Mesodermal cell (in vitro differentiated cells): ENCODE data around the gene SNAI1.

ENCODE experiments used
- H3K27ac ChIP-seq: 2 replicates; pipeline ENCODE4 v1.7.0; 2013; ENCODE audit warnings: mild to moderate bottlenecking, low read depth, low read length, moderate library complexity; ENCODE audit not compliant: severe bottlenecking
- H3K36me3 ChIP-seq: 2 replicates; pipeline ENCODE4 v1.7.1; 2013; ENCODE audit warnings: mild to moderate bottlenecking, low read length, moderate library complexity; ENCODE audit not compliant: control insufficient read depth, insufficient read depth
- H3K4me1 ChIP-seq: one replicate; pipeline ENCODE4 v1.7.1; 2013; ENCODE audit warnings: mild to moderate bottlenecking, low read length; ENCODE audit not compliant: insufficient read depth, control insufficient read depth, poor library complexity, severe bottlenecking
- H3K4me3 ChIP-seq: 2 replicates; pipeline ENCODE4 v1.7.0; 2013; ENCODE audit warnings: low read length, control low read depth, mild to moderate bottlenecking; ENCODE audit not compliant: insufficient read depth, poor library complexity, severe bottlenecking; ENCODE audit errors: extremely low read depth
- H3K9me3 ChIP-seq: 2 replicates; pipeline ENCODE4 v1.7.1; 2013; ENCODE audit warnings: mild to moderate bottlenecking, low read length, moderate library complexity; ENCODE audit not compliant: control insufficient read depth
- WGBS, 2 experiments: methylation state at CpG; one replicate each; pipeline ENCODE4 v1.1.5; 2013; ENCODE audit warnings: missing lambda C conversion rate in 2 of 2; ENCODE audit not compliant: insufficient coverage in 2 of 2; 5-methylcytosine and 5-hydroxymethylcytosine counted together

SNAI1 gene

DNA sequence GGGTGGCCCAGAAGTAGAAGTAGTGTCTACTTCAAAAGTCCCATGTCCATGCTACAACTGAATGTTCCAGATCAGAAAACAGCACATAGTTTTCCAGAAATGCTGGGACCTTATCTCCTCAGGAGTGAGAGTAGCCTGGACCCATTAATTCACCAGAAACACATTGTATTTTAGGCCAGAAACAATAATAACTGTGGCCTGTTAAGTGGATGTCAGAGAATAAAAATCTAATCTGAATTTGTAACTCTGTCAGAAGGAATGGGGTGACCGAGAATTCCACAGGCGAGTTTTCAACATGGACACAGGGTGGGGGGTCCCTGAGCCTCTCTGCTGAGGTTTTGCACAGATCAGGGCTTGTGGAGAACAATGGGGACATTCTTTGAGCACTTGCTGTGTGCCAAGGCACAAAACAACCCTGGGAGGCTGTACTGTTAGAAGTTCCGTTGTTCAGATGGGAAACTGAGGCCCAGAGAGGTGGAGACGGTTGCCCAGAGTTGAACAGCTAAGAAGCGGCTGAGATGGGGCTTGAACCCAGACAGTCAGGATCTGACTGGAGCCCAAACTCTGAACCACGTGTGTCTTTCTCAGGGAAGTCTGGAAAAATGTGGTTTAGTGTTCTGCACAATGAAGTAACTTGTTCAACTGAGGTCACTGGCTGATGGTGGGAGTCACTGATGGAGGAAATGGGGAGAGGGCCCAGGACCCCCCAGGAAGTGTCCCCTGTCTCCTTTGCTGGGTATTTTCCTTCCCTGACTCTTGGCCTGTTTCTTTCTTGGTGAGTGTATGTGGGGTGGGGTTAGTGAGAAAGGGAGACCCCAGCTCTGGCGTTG lies 44.2 kb downstream of the SNAI1 start:
- Histone ChIP-seq H3K36me3 (no peaks in the 10 kb centered on the region), H3K4me1 (peaks cover 32% of the 10 kb centered on the region), H3K9me3 (no peaks in the 10 kb centered on the region), H3K27ac (no peak overlapping the region), H3K4me3 (no peak overlapping the region)
- WGBS, 2 experiments: 94 to 98% methylated on average over 5 to 7 of the region's 7 CpGs

DNA sequence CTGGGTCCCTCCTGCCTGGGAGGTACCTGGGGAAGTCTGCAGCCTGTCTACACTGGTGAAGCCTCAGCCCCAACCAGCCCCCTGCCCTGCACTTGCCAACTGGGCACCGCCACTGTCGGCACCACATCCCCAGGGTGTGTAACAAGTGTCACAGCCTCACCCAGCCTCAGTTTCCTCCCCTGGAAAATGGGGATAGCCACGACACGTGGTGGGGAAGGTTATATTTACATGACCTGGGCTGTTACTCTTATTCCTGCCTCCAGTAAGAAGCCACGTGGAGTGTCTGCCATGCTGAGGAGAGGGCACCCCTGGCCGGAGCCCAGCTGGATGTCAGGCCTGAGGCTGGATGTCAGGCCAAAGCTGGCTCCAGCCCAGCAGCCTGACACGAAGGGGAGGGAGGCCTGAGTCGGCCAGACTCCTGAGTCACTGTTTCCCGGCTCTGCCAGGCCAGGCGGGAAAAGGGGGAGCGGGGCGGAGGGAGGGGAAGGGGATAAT lies 44.9 kb downstream of the SNAI1 start:
- H3K4me3 ChIP-seq: no peak overlapping the region
- peaks cover 32% of the 10 kb centered on the region for H3K4me1 ChIP-seq
- 73 to 78% methylated on average over 10 of the region's 12 CpGs for WGBS, 2 experiments
- no peaks in the 10 kb centered on the region for H3K36me3 ChIP-seq
- no peaks in the 10 kb centered on the region for H3K9me3 ChIP-seq
- H3K27ac ChIP-seq: peak overlapping the region; percentile 3

DNA sequence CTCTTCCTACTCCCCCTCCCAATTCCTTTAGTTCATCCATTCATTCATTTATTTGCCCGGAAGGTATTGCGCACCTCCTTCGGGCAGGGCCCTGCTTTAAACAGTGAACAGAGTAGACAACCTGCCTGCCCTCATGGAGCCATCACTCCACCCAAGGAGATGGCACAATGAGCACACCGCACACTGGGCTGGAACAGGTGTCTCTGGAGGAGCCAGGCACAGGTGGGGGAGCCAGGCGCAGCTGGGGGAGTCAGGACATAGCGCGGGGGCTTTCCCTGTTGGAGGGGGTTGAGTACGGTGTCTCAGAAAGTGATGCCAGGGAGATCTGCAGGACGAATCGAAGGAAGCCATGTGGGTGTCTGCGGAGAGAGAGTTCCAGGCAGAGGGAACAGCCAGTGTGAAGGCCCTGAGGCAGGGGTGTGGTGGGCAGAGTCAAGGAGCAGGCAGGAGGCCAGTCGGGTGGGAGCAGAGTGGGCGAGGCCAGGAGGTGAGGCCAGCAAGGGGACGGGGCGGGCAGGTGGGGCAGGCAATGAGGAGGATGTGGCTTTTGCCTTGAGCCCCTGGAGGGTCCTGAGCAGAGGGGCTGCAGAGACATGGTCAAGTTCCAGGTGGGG lies 46.4 kb downstream of the SNAI1 start:
- Histone ChIP-seq H3K9me3 (no peaks in the 10 kb centered on the region), H3K36me3 (no peaks in the 10 kb centered on the region), H3K4me3 (no peak overlapping the region), H3K4me1 (peaks cover 43% of the 10 kb centered on the region), H3K27ac (peak overlapping the region; percentile 75)
- 92 to 94% methylated on average over 14 of the region's 15 CpGs for WGBS, 2 experiments

DNA sequence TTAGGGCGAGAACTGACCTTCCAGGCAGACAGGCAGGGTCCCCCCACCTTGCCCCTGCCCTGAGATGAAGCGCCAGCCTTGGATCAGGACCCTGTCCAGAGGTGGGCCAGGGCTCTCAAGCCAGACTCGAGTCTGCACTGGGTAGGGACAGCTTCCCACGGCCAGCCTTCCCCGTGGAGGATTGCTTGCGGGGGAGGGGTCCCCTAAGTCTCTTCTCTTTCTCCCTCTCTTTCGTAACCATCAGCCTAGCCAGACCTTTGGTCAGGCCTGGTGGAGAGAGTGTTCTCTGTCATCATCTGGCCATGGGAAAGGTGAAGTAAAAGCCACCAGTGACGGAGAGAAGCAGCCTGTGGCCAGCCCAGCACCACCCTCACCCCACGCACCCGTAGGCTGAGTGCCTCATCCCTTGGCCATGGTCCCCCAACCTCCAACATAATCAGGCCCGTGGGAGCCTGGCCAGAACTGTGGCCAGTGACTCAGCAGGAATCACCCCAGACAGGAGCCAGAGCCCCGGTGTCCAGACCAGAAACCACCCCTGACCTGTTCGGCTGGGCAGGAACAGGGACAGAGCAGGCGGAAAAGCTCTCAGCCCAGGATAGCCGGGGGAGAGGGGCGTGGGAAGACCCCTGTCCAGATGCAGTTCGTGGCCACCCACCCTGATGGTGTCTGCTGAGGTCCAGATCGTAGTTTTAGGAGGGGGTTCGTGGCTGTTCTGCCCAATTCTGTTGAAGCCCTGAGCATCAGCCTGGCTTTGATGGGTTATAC lies 47.1 kb downstream of the SNAI1 start:
- H3K4me1 ChIP-seq: peaks cover 44% of the 10 kb centered on the region
- no peaks in the 10 kb centered on the region for H3K9me3 ChIP-seq
- no peak overlapping the region for H3K4me3 ChIP-seq
- H3K27ac ChIP-seq: peak overlapping the region; percentile 75
- H3K36me3 ChIP-seq: no peaks in the 10 kb centered on the region
- WGBS, 2 experiments: 86 to 96% methylated on average over 11 to 13 of the region's 19 CpGs

DNA sequence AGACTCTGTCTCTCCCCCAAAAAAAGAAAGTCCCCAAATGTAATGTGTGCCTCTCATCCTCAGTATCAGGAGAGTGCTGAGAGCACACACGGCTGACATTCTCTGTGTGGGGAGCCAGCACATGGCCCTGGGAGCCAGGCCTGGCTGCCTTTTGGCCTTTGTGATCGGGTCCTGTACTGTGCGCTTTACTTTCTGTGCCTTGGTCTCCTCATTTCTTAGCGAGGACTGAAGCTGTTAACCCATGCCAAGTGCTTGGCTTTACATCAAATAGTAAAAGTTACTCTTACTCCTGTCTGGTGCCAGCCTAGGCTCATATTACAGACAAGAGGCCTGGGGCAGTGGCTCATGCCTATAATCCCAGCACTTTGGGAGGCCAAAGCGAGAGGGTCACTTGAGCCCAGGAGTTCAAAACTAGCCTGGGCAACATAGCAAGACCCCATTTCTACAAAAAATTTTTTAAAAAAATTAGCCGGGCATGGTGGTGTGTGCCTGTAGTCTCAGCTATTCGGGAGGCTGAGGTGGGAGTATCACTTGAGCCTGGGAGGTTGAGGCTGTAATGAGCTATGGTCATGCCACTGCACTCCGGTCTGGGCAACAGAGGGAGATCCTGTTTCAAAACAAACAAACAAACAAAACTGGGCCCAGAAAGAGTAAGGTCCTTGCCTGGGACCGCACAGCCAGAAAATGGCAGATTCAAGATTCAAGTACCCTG lies 50.3 kb downstream of the SNAI1 start:
- Histone ChIP-seq H3K9me3 (no peaks in the 10 kb centered on the region), H3K27ac (peak overlapping the region; percentile 88), H3K4me1 (peaks cover 35% of the 10 kb centered on the region), H3K36me3 (no peaks in the 10 kb centered on the region), H3K4me3 (no peak overlapping the region)
- 92 to 95% methylated on average over 6 to 7 of the region's 9 CpGs for WGBS, 2 experiments

DNA sequence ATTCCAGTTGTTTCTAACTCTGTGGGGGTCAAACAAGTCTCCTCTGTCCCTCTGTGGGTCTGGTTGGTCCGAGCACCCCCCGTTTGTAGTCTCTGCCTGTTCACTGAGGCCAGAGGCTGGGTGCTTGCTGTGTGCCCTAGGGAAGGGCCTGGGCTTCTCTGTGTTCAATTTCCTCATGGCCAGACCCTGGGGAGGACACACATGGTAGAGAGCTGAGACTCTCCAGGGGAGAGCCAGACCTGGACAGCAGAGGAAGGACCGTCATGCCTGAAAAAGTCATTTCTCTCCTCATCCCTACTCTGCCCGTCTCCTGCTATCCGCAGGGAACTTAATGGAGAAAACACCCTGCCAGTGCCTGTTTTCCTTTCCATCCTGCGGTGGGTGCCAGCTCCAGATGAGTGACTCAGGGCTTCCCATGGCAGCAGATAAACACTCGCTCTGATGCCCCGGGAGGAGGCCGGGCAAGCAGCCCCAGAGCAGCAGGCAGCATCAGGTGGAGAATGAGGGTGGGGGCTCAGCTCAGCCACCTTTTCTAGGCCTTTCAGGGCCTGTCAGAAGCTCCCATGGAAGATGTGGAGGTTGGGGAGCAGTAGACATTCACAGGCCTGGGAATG lies 51.9 kb downstream of the SNAI1 start:
- H3K36me3 ChIP-seq: no peaks in the 10 kb centered on the region
- no peak overlapping the region for H3K4me3 ChIP-seq
- H3K4me1 ChIP-seq: peaks cover 27% of the 10 kb centered on the region
- no peak overlapping the region for H3K27ac ChIP-seq
- 94 to 95% methylated on average over 5 to 8 of the region's 9 CpGs for WGBS, 2 experiments
- no peaks in the 10 kb centered on the region for H3K9me3 ChIP-seq

DNA sequence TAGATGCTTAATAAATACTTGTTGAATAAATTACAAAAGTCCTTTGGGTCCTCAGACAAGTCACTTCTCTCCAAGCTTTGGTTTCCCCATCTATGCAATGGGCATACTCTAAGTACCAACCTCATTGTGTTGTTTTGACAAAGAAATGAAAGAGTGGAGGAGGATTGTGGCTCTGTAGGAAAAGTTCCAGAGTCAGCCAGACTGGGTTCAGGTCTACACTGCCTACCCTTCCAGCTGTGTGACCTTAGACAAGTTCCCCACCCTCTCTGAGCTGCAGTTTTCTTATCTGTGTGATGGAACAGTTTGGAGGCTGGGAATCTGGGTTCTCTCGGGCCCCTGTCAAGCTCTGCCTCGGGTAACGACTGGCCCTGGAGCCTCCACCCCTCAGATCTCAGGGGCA lies 53.9 kb downstream of the SNAI1 start:
- Histone ChIP-seq H3K4me1 (peaks cover 31% of the 10 kb centered on the region), H3K36me3 (no peaks in the 10 kb centered on the region), H3K4me3 (no peak overlapping the region), H3K9me3 (no peaks in the 10 kb centered on the region), H3K27ac (no peak overlapping the region)
- WGBS, 2 experiments: 90 to 94% methylated on average over 3 of the region's 3 CpGs

DNA sequence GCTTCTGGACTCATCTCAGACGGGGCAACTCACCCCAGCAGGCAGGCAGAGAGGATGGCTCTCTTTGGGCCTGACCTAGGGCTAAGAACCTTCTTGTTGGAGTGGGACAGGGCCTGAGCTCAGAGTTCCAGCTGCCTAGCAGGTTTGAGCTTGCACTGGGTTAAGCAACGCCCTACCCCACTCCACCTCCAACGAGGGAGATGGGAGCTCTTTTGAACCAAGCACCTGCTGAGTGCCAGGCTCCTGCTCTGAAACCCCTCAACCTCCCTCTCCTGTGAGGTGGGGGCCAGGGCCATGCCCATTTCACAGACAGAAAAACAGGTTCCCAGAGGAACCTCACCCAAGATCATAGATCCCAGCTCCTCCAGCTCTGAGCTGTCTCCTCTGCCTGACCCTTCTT lies 54.3 kb downstream of the SNAI1 start:
- H3K4me1 ChIP-seq: peaks cover 31% of the 10 kb centered on the region
- no peak overlapping the region for H3K27ac ChIP-seq
- 71 to 83% methylated on average over 3 of the region's 3 CpGs for WGBS, 2 experiments
- H3K9me3 ChIP-seq: no peaks in the 10 kb centered on the region
- no peaks in the 10 kb centered on the region for H3K36me3 ChIP-seq
- H3K4me3 ChIP-seq: no peak overlapping the region

DNA sequence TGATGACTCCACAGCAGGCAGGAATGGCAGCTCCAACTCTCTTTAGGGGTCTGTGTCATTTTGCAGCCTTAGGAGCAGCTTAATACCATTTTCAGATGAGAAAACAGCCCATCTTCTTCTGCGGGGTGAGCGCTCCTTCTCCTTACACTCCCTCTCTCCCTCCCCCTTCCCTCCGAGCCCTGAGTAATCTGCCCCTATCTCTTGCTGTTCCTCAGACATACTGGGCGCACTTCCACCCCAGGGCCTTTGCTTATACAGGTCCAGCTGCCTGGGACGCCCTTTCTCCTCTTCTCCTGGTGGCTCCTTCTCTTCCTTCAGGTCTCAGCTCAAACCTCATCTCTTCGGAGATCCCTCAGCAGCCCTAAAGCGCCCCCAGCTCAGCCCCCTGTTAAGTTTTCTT lies 54.8 kb downstream of the SNAI1 start:
- Histone ChIP-seq H3K36me3 (no peaks in the 10 kb centered on the region), H3K9me3 (no peaks in the 10 kb centered on the region), H3K27ac (no peak overlapping the region), H3K4me3 (no peak overlapping the region), H3K4me1 (peaks cover 31% of the 10 kb centered on the region)
- 90 to 93% methylated on average over 6 to 7 of the region's 7 CpGs for WGBS, 2 experiments

DNA sequence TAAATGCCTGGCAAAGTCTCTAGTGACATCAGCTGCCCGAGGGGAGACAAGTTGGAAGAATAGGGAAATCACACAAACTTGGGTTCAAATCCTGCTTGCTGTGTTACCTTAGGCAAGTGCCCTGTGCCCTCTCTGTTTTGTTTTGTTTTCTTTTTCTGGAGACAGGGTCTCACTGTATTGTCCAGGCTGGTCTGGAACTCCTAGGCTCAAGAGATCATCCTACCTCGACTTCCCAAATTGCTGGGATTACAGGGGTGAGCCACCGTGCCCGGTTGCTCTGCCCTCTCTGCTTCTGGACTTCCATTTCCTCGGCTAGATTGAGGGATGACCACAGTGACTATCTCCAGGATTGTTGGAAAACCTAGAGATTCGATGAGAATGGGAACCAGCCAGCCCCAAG lies 55.4 kb downstream of the SNAI1 start:
- WGBS, 2 experiments: 68 to 88% methylated on average over 2 to 5 of the region's 6 CpGs
- H3K27ac ChIP-seq: no peak overlapping the region

More for the DNA sequence above, 55.4 kb downstream of the SNAI1 start:
- Histone ChIP-seq H3K9me3 (no peaks in the 10 kb centered on the region), H3K4me3 (no peak overlapping the region), H3K4me1 (peaks cover 32% of the 10 kb centered on the region), H3K36me3 (no peaks in the 10 kb centered on the region)
